Spleen (tissue), 11 donors: ENCODE measurements around the gene MMP23B. TPM values are rescaled to one million over a fixed set of nuclear protein-coding genes. Genes with fewer than 3 reads are reported as not detected.

Experiments used
- DNase-seq: peaks from one replicate; pipeline ENCODE4 v3.0.0-alpha.2; 2020
- H3K27ac ChIP-seq, 8 donors: fragments of 200-600 bp; sonication (generic) in 7 of 8; 1 replicate in 4 of 8; 2 replicates in 4 of 8; pipeline versions ENCODE4 v1.5.0 to v1.8.0; 2016 to 2021; ENCODE audit warnings: inconsistent platforms in 4 of 8, mild to moderate bottlenecking in 4 of 8, moderate library complexity in 1 of 8
- H3K27me3 ChIP-seq, 7 donors: fragments of 200-600 bp; sonication (generic) in 6 of 7; replicated peaks in 1 of 7; 1 replicate in 4 of 7; 2 replicates in 3 of 7; pipeline versions ENCODE4 v1.5.0 to v1.8.0; 2016 to 2021; ENCODE audit warnings: inconsistent platforms in 3 of 7, mild to moderate bottlenecking in 1 of 7
- H3K36me3 ChIP-seq, 6 donors: fragments of 200-600 bp; sonication (generic) in 5 of 6; 1 replicate in 4 of 6; 2 replicates in 2 of 6; pipeline versions ENCODE4 v1.5.0 to v1.8.0; 2016 to 2021; ENCODE audit warnings: inconsistent platforms in 2 of 6
- H3K4me1 ChIP-seq, 6 donors: fragments of 200-600 bp; sonication (generic) in 5 of 6; 1 replicate in 3 of 6; 2 replicates in 3 of 6; pipeline versions ENCODE4 v1.5.0 to v1.8.0; 2016 to 2021; ENCODE audit warnings: inconsistent platforms in 3 of 6
- H3K4me3 ChIP-seq, 8 donors: fragments of 200-600 bp; sonication (generic) in 7 of 8; 1 replicate in 4 of 8; 2 replicates in 4 of 8; pipeline versions ENCODE4 v1.5.0 to v1.8.0; 2016 to 2021; ENCODE audit warnings: inconsistent platforms in 4 of 8, mild to moderate bottlenecking in 4 of 8, moderate library complexity in 2 of 8
- H3K9me3 ChIP-seq, 8 donors: fragments of 200-600 bp; sonication (generic) in 7 of 8; 1 replicate in 4 of 8; 2 replicates in 4 of 8; pipeline versions ENCODE4 v1.5.0 to v1.8.0; 2016 to 2021; ENCODE audit warnings: inconsistent platforms in 4 of 8
- CTCF ChIP-seq, 11 experiments: fragments of 200-600 bp in 7 of 11; fragments of 450-650 bp in 4 of 11; sonication (generic) in 4 of 11; IDR thresholded peaks in 8 of 11; conservative IDR thresholded peaks in 3 of 11; 1 replicate in 7 of 11; 2 replicates in 4 of 11; pipeline versions ENCODE4 v1.4.0 to v1.8.0; 2016 to 2021; ENCODE audit warnings: antibody characterized with exemption in 11 of 11, inconsistent platforms in 4 of 11, mild to moderate bottlenecking in 1 of 11
- POLR2AphosphoS5 ChIP-seq, 3 donors: sonication (generic); formaldehyde crosslinking; IDR thresholded peaks; one replicate each; pipeline ENCODE4 v1.5.1; 2017; ENCODE audit warnings: antibody characterized with exemption in 3 of 3
- WGBS, 5 donors: extraction: QIAGEN DNeasy Blood & Tissue Kit in 3 of 5; methylation state at CpG; one replicate each; pipeline versions ENCODE4 v1.1.5 to v1.1.7; 2013 to 2018; 5-methylcytosine and 5-hydroxymethylcytosine counted together
- intact Hi-C: fragments of 100-400 bp; cut with DNase I; formaldehyde crosslinking; loops from one replicate; pipeline ENCODE4 v1.15.0; 2023; ENCODE audit warnings: low total_unique reads
- polyA plus RNA-seq, 3 donors: library from polyadenylated mRNA; stranded (reverse); fragments of 200-250 nt; gene quantifications; one replicate each; pipeline ENCODE4 v1.2.1, GENCODE V29; 2013
- total RNA-seq, 7 donors: library from RNA; depleted of rRNA in 3 of 7; stranded (reverse); fragments of >200 nt in 3 of 7; fragmentation: NEBNext Ultra II Directional in 4 of 7; extraction: Animal tissue kit (Norgen Biotek cat#: 25700) in 4 of 7; gene quantifications; one replicate each; pipeline versions ENCODE4 v1.1.0 to v1.2.1, GENCODE V29; 2016 to 2021
- donor health status: healthy with polysubstance abuse.
- donor health status: DM: no; HTN: no; CAD: no; lungs with moderate emphysema.
- donor health status: DM: no; HTN: no; CAD: no.
- donor health status: Bipolar disorder and iron deficiency.
- donor health status: healthy.
- donor health status: DM: no; HTN: no; CAD: no.
- donor health status: DM: yes; HTN: yes; CAD: no.

Gene MMP23B
- total and polyA plus RNA-seq, 10 donors = 1.4 to 9.3 (median 5.9) TPM

- WGBS, 5 donors = 90 to 95% (median 92%) methylated on average over 16 to 17 of the region's 17 CpGs
These were observed 9.2 kb upstream of the MMP23B start for GRCh38 chr1:1622788-1623094.

GRCh38 chr1:1623181-1623630 is 8.8 kb upstream of the MMP23B start:
- peak; percentile 75 for DNase-seq
- H3K4me1 ChIP-seq = peaks cover 0 to 17% (median 2%) of the 10 kb centered on the region in 6 donors
- intact Hi-C loops = no loop called here
- H3K4me3 ChIP-seq = no peak overlapping the region
- peaks cover 0 to 61% (median 5%) of the 10 kb centered on the region in 6 donors for H3K36me3 ChIP-seq
- peaks cover 0 to 2% (median 0%) of the 10 kb centered on the region in 7 donors for H3K27me3 ChIP-seq
- H3K27ac ChIP-seq = no peak overlapping the region
- H3K9me3 ChIP-seq = no peaks in the 10 kb centered on the region
- 93 to 99% (median 96%) methylated on average over 22 to 33 of the region's 33 CpGs for WGBS, 5 donors
- TF ChIP-seq CTCF (IDR thresholded peaks at IDR 0.05 in 8 of 11, conservative IDR thresholded peaks at IDR 0.05 in 3 of 11) (no peak), POLR2AphosphoS5 (IDR thresholded peaks at IDR 0.05) (peak in 1 of 3 donors; percentile 4)

More at GRCh38 chr1:1622788-1623094, 9.2 kb upstream of the MMP23B start:
- Histone ChIP-seq H3K27me3 (no peaks in the 10 kb centered on the region), H3K27ac (no peak overlapping the region), H3K4me3 (no peak overlapping the region), H3K4me1 (peaks cover 0 to 15% (median 4%) of the 10 kb centered on the region in 6 donors), H3K9me3 (no peaks in the 10 kb centered on the region), H3K36me3 (peaks cover 0 to 61% (median 1%) of the 10 kb centered on the region in 6 donors)
- DNase-seq = no peak
- TF ChIP-seq POLR2AphosphoS5 (IDR thresholded peaks at IDR 0.05) (peak in 2 of 3 donors; percentile 8 to 41), CTCF (IDR thresholded peaks at IDR 0.05 in 8 of 11, conservative IDR thresholded peaks at IDR 0.05 in 3 of 11) (no peak)
- intact Hi-C loops = no loop called here

DNA sequence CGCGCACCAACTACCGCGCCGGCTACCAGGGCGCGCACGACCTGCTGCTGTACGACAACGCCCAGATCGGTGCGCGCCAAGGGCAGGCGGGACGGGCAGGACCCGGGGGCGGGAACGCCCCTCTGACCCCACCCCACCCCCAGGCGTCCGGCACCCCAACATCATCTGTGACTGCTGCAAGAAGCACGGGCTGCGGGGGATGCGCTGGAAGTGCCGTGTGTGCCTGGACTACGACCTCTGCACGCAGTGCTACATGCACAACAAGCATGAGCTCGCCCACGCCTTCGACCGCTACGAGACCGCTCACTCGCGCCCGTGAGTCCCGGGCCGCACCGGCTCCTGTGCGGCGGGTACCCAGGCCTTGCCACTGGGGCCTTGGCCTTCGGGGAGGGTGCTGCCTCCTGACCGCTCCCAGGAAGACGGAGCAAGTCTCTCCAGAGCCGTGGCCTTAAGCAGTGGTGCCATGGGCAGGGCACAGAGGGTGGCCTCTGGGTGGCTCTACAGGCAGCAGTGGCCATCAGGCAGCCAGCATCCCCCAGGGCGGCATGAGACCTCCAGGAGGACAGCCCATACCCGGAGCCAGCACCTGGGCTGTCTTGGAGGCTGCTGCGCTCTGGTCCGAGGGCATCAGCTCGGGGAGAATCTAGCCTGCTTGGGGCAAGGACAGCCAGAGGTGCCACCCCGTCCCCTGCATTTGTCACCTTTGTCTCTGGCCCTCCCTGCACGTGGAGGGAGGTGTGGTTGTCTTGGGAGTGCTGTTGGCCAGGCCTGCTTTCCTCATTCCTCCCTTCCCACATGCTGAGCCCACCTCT is 8.1 kb upstream of the MMP23B start:
- no peak overlapping the region for H3K27ac ChIP-seq
- H3K27me3 ChIP-seq = peaks cover 0 to 8% (median 0%) of the 10 kb centered on the region in 7 donors
- H3K4me3 ChIP-seq = no peak overlapping the region
- no peaks in the 10 kb centered on the region for H3K9me3 ChIP-seq
- peak; percentile 76 for DNase-seq
- no peak for TF ChIP-seq CTCF (IDR thresholded peaks at IDR 0.05 in 8 of 11, conservative IDR thresholded peaks at IDR 0.05 in 3 of 11)
- TF ChIP-seq POLR2AphosphoS5 (IDR thresholded peaks at IDR 0.05) = peak in 2 of 3 donors; percentile 10 to 20
- H3K4me1 ChIP-seq = peaks cover 0 to 17% (median 3%) of the 10 kb centered on the region in 6 donors
- H3K36me3 ChIP-seq = peaks cover 0 to 61% (median 7%) of the 10 kb centered on the region in 6 donors
- intact Hi-C loops = no loop called here
- WGBS, 5 donors = 89 to 95% (median 94%) methylated on average over 19 to 51 of the region's 51 CpGs
